GM18517 (cell line): ENCODE results near the gene ZNF24.

ENCODE experiments used
- ATAC-seq: cut with Tn5 transposase; IDR thresholded peaks from one replicate; pipeline ENCODE4 v1.9.1; 2021; ENCODE audit warnings: mild to moderate bottlenecking, moderate library complexity; ENCODE audit not compliant: unreplicated experiment

Gene ZNF24

GRCh38 chr18:35303610-35304009 lies 40.6 kb downstream of the ZNF24 start:
- ATAC-seq: no peak

GRCh38 chr18:35296060-35296459 lies 48.2 kb downstream of the ZNF24 start:
- no peak for ATAC-seq

- ATAC-seq: no peak
These were observed 53.1 kb downstream of the ZNF24 start for GRCh38 chr18:35291166-35291565.

- peak; percentile 90 for ATAC-seq
These were observed 54.0 kb downstream of the ZNF24 start, which contains the start of gene ZSCAN30 for GRCh38 chr18:35290094-35290735. Gene ZSCAN30, minus strand, starts transcription at chr18:35290229. Its CDS starts 25,877 bp downstream, at chr18:35264352.

GRCh38 chr18:35289727-35290093 lies 54.5 kb downstream of the ZNF24 start:
- ATAC-seq: peak; percentile 23

GRCh38 chr18:35289293-35289692 lies 54.9 kb downstream of the ZNF24 start:
- ATAC-seq: peak; percentile 8

- no peak for ATAC-seq
These were observed 59.4 kb downstream of the ZNF24 start for GRCh38 chr18:35284841-35285240.

- no peak for ATAC-seq
These were observed 60.1 kb downstream of the ZNF24 start for GRCh38 chr18:35283923-35284794.

- ATAC-seq: no peak
These were observed 61.9 kb downstream of the ZNF24 start for GRCh38 chr18:35282353-35282752.
